Activated CD4-positive, CD25-positive, alpha-beta regulatory T cell treated with anti-CD3 and anti-CD28 coated beads, Interleukin-2, amount 50 U/mL, for 16 hours (primary cell): ENCODE measurements around the gene APH1A.
"Not testable (repeated sequence)": the region's sequence is repeated elsewhere in the genome, so short reads cannot be mapped to it uniquely, and the experiment has no call there.

ENCODE experiments used
- DNase-seq: peaks from one replicate; pipeline ENCODE4 v3.0.0-alpha.2; 2020; ENCODE audit warnings: low read depth, low spot score

Gene APH1A

DNA sequence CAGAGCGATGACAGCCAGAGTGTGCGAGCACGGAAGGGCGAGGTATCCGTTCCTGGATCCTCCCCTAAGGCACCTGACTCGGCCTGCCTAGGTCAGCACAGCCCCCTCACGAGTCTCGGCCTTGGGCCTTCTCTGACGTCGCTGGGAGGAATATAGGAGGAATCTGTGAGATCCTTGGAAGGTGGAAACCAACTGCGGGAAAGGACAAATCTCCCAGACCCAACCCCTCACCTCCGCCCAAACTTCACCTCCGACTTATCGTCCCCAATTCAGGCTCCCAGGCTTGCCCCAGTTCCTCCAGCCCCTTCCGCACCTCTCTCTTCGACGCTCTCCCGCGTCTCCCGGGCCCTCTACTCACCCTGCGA, 494 bp downstream of the APH1A start:
- DNase-seq, result peak; percentile 6

DNA sequence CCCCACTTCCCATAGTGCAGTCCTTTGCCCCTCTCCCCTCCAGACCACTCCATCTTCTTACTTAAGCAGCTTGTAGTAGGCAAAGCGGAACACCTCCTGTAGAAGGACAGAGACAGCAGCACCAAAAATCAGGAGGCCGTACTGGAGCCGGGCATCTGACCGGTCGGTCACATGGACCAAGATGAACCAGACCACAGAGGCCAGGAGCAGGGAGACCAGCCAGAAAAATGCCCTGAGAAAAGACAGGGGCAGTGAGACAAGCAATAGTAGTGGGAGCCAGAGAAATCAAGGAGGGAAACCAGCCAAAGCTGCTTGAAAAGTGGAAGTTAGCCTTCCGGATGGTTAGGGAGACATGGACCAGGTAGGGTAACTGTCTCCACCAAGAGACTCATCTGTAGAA, 920 bp downstream of the APH1A start:
- DNase-seq, result no peak

DNA sequence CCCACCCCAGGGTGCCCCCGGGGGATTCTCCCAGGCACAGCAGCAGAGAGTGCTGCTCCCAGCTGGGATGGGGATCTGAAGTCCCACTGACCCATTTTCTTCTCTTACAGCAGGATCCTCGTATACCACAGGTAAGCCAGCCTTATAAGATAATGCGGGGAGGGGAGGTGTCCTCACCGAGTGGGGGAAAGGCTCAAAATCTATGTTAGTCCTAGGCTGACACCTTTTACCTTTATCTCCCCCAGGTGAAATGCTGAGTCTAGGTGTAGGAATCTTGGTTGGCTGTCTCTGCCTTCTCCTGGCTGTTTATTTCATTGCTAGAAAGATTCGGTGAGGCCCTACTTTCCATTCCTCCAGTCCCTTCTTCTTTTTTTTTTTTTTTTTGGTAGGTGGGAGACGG, 5.3 kb downstream of the APH1A start:
- no peak for DNase-seq

DNA sequence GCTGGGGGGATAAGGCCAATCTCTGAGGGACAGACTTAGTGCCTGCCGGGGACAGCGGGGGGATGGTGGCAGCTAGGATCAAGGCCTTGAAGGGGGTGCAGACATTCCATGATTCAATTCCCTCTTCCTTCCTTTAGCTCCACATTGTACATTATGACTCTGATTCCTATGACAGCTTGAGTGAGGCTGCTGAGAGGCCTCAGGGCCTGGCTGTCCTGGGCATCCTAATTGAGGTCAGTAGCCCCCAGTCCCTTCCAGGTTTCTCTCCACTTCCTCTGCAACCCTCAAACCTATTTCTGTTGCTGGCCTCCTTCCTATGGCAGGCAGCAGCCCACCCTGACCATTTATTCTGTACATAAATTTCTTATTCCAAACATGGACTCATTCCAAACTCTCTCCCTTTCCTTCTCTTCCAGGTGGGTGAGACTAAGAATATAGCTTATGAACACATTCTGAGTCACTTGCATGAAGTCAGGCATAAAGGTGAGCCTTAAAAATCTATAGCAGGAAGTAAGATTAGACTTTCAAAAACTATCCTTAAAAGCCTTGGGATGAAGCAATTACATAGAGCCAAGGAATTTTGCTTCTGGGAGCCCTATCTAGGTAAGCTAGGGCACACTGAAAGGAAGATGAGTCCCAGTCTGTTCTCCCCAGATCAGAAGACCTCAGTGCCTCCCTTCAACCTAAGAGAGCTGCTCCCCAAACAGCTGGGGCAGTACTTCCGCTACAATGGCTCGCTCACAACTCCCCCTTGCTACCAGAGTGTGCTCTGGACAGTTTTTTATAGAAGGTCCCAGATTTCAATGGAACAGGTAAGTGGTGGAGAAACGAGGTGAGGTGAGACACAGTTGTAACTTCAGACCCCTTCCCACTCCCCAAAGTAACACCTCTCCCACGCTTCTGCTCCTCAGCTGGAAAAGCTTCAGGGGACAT, 6.2 kb downstream of the APH1A start:
- DNase-seq, result no peak

DNA sequence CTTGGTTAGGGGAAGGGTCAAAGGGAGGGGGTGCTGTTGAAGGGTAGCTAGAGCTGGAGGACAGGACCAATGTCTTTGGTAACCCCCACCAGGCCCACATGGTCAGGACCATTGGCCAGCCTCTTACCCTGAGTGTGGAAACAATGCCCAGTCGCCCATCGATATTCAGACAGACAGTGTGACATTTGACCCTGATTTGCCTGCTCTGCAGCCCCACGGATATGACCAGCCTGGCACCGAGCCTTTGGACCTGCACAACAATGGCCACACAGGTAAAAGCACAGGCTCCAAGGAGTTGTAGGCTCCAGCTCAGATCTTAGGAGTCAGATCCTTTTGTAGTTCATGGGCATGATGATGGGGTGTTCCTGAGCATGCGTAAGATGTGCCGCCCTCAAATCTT, 7.4 kb downstream of the APH1A start:
- DNase-seq, result no peak

DNA sequence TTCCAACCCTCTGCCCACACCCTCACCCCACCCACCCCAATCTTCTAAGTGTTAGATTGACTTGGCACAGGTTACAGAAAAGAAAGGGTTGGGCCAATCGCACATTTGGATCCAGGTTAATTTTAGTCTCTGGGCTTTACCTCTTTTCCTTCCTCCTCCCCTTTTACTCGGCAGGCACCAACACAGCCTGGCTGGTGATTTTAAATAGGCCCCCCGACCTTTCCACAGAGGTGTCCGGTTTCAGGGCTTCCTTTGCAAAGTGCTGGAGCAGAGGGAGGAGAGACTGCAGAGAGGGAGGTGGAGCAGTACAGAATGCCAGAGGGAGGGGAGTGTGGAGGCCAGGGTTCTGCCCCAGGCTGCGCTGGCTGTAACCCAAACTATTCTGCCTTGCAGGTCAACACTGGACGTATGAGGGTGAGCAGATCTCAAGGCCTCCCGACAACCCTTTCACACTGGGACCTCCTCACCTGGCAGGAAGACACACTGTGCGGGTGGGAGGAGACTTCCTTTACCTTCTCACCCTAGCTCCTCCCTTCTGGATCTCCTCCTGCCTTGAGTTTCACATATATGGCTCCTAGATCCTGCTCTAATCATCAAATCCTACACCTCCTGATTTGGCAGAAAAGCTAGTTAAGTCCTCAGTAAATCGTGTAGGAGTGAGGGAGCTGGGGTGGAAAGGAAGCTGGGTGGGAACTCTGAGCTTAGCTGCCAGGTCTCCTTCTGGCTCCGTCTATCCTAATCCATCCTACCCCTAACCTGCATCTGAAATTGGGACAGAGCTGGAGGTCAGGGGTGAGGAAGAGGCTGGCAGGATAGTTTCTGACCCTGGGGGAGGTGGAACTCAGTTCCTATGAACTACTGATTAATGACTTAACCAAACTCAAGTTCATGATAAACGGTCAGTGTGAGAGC, 8.8 kb downstream of the APH1A start:
- no peak for DNase-seq

DNA sequence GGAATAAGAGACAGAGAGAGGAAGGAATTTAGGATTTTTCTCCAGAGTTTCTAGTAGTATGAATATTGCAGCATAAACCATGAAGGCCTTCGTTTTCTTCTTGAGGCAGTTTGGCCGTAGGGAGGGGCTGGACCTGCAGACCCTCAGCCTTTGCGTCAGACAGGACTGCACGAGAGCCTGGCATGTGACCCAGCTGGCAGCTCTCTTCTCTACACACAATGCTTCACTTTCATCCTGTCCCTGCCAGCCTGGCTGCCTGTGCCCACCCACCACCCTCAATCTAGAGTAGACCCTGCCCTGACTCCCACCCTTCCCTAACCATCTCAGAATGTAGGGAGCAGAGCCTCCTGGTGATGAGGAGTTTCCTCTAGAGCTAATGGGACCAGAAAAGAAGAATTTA, 9.6 kb downstream of the APH1A start:
- no peak for DNase-seq

DNA sequence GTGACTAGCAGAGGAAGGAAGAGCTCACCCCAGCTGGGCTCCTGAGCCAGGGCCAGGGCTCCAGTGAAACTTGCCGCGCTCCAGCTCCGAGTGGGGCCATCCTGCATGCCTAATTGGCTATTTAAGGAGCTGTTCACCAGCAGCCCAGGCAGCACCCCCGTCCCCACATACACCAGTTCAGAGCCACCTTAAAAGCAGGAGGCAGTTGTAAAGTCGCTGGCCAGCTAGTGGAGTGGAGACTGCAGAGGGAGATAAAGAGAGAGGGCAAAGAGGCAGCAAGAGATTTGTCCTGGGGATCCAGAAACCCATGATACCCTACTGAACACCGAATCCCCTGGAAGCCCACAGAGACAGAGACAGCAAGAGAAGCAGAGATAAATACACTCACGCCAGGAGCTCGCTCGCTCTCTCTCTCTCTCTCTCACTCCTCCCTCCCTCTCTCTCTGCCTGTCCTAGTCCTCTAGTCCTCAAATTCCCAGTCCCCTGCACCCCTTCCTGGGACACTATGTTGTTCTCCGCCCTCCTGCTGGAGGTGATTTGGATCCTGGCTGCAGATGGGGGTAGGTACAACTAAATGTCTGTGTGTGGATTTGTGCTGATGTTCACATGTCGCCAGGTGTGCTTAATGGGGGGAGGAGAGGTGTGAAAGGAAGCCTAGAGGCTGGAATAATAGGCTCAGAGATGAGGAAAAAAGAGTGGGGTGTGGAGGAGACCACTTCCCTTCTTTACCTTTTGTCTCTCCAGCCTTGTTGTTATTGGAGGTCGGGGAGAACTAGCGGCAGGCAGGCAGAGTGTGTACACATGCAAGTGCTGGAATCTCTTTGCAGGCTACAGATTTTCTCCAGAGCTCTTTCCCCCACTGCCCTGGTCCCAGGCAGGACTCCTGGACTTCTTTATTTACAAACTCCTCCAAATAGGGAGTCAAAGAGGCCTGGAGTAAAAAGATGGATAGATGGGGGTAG, 10.9 kb downstream of the APH1A start, which contains the start of gene CA14:
Gene CA14 (plus strand): TSS at position 151 of the 962 bp plus-strand sequence. CDS start 355 bp downstream, at position 506.
- DNase-seq, result no peak

DNA sequence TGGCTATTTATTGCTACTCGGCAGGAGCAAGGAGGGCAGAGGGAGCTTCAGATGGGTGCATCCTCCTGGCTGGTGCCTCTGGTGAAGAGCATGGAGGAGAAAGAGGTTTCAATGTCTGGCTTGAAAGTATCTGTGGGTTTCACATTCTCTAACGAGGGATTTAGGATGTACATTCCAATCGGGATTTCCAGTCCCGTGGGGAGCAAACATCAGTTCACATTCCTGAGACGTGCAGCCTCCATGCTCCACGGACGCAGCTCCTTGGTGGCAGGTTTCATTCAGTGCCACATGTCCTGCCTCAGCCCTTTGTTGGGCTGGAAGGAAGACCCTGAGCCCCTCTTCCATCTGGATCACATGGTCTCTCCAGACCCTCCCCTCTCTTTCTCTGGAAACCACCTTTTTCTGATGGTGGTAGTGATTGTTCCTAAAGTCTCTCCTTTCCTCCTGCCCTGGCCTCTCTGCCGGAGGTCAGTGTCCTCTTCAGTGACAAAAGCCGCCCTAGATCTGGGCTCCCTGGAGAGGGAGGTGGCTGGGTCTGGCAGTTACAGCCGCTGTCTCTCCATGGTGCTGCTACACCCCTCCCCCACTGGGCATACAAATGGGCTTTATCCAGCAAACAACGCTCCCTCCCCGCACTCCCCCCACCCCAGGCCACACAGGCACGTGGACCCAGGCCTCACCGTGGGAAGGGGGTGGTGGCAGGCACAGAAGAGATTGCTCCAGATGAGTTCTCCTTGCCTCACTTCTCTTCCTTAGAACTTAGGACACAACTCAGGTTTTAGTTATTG, 12.1 kb downstream of the APH1A start:
- no peak for DNase-seq

DNA sequence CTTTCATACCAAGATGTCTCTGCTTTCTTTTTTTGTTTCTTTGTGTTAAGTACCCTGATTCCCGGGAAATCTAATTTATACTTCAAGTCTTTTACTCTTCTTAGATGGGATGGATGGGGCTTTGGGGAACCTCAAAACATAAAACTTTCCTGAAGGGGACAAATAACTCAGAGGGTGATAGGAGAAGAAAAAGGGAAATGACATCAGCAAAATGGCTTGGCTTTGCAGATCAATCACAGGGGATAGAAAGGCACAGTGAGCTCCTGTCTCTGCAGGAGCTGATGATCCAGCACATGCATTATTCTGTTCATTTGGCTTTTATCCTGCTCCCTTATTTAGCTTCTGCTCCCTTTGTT, 12.6 kb downstream of the APH1A start:
- DNase-seq, result no peak

DNA sequence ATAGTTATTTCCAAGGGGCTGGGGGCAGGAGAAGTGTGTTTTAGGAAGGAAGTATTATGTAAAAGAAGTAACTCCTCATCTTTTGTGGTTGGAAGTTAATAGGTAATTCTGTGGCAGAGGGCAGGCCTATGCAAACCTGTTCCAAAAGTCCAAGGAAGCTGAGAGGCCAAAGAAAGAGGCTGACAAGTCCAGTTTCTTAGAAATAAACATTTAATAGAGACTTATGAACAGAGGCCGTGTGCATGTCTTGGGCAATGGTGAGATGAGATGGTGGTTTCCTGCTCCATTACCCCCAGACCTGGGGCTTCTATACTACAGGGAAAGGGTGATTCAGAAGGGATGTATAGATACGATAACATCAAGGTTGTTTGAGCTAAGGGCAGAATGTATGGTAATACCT, 18.9 kb downstream of the APH1A start:
- DNase-seq, result no peak

DNA sequence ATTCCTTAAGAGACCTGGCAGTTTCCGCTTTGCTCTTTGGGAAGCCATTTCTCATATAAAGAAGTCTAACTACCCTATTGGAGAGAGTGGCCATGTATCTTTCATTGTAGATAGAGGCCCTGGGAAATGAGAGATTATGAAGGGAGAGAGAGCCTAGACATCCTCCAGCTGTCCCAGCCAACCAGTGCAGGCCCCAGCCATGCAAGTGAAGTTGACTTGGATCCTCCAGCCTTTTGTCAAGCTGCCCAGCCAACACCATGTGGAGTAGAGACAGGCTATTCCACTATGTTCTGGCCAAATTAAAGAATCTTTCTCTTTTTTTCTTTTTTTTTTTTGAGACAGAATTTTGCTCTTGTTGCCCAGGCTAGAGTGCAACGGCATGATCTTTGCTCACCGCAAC, 25.8 kb downstream of the APH1A start:
- no peak for DNase-seq

DNA sequence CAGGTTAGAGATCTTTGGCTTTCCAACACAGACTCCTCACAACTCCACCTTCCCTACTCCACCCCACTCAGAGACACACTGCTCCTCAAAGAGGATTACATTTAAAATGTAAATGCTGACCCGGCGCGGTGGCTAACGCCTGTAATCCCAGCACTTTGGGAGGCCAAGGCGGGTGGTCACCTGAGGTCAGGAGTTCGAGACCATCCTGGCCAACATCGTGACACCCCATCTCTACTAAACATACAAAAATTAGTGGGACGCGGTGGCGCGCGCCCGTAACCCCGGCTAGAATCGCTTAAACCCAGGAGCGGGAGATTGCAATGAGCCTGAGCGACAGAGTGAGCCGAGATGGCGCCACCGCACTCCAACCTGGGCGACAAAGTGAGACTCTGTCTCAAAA, 31.1 kb downstream of the APH1A start:
- DNase-seq, result no peak

DNA sequence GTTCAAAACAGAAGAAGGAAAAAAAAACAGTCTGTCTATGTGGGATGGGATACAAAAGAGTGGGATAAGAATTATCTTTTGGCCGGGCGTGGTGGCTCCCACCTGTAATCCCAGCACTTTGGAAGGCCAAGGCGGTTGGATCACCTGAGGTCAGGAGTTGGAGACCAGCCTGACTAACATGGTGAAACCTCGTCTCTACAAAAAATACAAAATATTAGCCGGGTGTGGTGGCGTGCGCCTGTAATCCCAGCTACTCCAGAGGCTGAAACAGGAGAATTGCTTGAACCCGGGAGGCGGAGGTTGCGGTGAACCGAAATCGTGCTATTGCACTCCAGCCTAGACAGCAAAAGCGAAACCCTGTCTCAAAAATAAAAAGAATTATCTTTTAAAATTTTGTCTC, 31.6 kb downstream of the APH1A start:
- DNase-seq, result not testable (repeated sequence)

DNA sequence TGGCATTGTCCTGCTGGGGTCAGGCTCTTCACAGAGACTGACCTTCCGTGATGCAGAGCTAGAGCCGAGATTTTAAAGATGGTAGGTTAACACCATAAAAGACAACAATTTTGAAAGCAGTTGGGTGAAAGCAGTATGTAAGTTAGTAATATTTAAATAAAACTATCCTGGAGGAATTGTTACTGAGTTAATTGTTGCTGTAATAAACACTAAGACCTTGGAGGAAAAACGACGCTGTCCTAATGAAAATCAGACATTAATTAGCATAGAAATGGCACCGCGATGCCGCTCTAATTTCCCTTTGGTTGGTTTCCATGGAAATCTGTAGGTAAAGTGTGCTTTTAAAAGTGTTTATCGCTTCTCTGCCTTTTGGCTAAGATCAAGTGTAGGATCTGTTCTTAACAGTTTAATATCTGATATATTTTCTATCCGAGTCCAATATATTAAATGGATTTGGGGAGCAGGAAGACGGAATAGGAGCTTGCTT, 32.2 kb downstream of the APH1A start:
- DNase-seq, result no peak

DNA sequence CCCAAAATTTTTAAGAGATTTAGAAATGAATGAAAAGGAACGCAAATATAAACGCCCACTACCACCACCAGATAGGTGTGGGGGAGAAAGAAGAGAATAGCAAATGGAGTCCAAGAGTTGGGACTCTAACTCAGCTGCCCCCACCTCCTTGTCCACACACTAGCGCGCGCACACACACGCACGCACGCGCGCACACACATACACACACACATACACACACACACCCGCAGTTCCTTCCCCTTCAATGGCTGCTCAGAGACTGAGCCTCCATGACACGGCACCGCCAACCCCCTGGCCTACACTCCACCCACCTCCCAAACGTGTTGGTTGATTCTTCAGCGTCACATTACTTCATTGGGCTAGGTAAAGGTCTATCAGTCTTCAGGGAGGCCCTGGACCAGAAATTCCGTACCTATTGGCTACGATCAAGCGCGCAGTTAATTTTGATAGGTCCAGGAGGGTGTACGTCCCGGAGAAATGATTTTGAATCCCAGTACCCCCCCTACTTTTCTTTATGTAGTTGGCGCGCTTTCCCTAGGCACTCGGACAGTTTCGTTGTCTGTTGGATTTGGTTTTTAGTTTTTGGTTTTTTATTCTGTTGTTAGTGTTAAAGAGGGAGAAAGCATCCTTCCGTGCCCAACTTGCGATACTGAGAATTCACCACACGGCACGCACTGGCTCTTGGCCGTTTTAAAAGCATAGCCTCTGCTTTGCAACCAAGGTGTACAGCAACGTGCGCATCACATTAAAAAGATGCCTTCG, 32.8 kb downstream of the APH1A start, which contains the start of gene ANP32E:
Gene ANP32E (minus strand): TSS at position 261 of the 762 bp plus-strand sequence. CDS start 326 bp downstream, outside the sequence.
- DNase-seq, result peak; percentile 90

DNA sequence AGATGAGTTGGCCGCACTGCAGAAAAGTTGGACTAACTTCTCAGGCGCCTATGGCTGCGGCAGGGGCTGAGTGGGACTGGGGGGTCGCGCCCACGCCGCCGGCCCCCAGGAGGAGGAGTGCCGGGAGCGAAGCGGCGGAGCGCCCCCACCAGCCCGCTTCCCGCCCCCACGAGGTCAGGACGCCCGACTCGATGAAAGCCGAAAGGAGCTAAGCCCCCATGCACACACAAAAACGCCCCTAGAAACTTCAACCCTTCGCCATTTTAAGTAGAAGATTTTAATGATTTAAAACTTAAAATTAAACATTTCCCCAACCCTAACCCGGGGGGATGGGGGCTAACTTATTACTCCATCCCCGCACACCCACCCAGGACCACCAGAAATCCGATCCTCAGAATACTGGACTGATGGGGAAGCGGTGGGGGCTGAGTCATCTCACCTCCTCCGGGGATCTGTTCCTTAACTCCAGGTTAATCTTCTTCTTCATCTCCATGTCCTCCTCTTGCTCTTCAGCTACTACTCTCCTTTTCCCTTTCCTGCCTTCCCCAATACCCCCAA, 33.4 kb downstream of the APH1A start:
- DNase-seq, result peak; percentile 11

DNA sequence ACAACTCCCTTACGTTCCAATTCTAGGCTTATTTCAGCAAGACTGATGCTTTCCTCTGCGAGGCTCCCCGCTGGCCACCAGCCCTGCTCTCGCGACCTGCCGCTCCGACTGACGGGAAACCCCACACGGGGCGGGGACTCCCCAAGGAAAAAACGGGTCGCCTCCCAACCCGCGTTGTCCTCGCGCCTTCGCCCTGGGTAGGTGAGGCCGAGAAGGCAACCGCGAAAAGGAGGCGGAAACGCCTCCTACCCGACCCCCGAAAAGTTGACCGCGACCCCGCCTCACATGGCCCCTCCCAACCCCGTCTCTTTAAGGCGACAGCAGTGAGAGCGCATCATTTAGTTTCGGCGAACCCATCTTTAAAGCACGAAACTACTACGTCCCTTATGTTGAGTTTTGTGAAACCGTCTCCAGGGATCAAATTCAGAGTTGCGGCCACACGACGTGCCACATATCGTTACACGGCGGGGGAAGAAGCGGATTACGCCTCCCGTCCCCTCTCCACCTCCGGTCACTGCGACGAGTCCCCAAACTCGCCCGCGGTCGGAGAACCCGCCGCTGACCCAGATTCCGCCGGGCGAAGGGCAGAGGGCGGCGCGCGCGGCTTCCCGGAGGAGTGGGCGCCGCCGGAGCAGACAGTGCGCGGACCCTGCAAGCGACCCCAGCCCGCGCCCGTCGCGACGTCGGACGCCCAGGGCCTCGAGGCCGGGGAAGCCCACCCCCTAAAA, 34.1 kb downstream of the APH1A start:
- DNase-seq, result peak; percentile 78

DNA sequence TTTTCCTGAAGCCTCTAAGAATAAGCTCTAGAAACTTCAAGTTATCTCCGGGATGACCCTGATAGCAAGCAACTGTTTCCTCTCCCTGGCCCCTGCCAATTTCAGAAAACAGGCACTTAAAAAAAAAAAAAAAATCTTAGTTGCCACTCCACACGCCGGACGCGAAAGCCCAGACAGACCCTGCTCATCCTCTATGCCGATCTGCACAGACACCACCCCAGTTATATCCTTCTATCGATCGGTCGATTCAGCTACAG, 34.6 kb downstream of the APH1A start:
- DNase-seq, result no peak
